GM19455 (cell line): ENCODE results near the gene POLA2.
"Not testable (repeated sequence)": the region's sequence is repeated elsewhere in the genome, so short reads cannot be mapped to it uniquely, and the experiment has no call there.

Source experiments
- ATAC-seq: cut with Tn5 transposase; IDR thresholded peaks from one replicate; pipeline ENCODE4 v1.9.1; 2021; ENCODE audit not compliant: unreplicated experiment

POLA2 gene

DNA sequence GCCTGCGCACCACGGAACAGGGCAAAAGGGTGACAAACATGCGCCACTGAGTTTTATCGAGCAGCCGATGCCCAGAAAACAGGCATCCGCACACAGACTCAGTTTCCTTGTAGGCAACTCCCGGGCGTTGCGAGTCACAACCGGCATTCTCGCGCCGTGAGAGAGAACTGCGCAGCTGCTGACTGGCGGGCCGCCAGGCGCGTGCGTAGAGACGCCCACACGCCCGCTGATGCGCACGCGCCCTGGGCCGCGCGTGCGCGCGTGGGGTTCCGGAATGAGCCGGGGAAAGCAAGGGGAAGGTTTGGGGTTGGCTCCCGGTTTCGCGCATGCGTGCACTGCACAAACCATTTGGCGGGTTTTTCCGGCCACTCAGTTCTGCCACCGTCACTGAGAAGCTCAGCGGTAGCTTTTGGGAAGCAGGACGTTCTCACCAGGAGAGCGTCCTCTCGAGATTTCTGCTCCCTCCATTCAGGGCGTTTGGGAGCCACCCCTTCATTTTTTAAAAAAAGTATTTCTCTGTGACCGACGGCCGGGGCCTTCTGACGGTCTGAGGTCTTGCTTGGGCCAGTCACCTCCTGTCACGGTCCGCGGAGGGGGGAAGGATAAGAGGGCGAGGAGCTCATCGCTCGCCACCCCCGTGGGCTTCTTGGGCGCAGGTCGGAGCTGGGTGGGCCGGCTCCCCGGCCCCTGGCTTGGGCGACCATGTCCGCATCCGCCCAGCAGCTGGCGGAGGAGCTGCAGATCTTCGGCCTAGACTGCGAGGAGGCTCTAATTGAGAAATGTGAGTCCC, at the start of gene POLA2:
Gene POLA2 (plus strand): TSS at position 372 of the 790 bp plus-strand sequence. CDS start 331 bp downstream, at position 703.
- ATAC-seq: peak; percentile 85

GRCh38 chr11:65212226-65212801, 49.4 kb upstream of the POLA2 start:
- no peak for ATAC-seq

DNA sequence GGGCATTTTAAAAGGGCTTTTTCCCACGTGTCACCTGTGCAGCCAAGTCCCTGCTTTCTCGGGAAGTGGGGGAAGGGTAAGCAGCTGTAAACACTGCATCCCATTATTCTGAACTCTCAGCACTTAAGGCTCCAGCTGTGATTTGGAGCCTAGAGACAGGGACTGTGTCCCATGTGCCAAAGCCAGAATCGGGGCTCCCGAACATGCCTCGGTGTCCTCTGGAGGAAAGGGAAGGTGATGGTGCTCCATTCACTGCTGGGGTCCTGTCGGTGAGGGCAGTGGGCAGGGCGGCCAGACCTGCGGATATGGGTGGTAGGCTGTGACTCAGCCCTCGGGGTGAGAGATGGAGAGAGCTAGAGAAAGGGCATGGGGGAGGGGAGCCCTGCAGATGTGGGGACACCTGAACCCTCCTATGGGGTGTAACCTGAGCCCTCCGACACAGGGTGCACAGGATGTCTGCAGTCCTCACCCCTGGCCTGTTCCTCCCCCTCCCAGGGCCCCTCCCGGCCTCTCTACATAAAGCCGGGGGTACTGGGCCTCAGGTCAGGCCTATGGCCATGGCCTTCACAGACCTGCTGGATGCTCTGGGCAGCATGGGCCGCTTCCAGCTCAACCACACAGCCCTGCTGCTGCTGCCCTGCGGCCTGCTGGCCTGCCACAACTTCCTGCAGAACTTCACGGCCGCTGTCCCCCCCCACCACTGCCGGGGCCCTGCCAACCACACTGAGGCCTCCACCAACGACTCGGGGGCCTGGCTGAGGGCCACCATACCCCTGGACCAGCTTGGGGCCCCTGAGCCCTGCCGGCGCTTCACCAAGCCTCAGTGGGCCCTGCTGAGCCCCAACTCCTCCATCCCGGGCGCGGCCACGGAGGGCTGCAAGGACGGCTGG, 48.2 kb upstream of the POLA2 start:
- ATAC-seq: no peak

DNA sequence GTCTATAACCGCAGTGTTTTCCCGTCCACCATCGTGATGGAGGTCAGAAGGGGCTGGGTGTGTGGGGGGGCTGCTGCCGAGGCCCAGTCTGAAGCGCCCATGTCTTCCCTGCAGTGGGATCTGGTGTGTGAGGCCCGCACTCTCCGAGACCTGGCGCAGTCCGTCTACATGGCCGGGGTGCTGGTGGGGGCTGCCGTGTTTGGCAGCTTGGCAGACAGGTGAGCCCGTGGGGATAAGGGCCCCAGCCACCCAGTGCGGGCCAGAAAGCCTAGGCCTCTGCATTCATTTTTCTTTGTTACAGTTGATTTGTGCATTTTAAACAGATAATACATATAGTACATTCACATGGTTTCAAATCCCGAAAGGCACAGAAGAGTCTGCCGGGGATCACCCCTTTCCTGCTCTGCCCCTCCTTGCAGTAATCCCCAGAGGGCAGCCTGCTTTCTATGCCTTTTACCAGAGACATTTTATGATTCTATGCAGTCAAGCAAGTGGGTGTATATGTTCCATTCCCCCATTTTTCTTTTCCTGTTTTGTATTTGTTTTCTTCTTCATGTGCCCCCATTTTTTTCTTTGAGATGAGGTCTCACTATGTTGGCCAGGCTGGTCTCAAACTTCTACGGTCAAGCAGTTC, 47.4 kb upstream of the POLA2 start:
- ATAC-seq: no peak

GRCh38 chr11:65215441-65216076, 46.2 kb upstream of the POLA2 start:
- ATAC-seq: no peak

DNA sequence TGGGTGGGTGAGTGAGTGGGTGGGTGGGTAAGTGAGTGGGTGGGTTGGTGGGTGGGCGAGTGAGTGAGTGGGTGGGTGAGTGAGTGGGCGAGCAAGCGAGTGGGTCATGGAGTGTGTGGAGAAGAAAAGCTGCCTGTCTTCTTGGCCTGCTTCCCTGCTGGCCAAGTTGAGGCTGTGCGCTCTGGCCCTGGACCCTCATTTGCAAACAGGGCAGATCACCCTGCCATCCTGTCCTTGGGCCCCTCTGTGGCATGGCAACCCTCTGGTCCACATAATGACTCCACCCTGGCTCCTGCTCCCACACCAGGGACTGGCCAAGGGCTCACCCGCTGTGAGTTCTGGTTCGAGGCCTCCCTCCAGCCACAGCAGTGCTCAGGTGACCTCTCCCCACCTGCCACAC, 44.9 kb upstream of the POLA2 start:
- no peak for ATAC-seq

- no peak for ATAC-seq
Measured at GRCh38 chr11:65217441-65218423, 44.0 kb upstream of the POLA2 start.

- ATAC-seq: no peak
Measured at GRCh38 chr11:65218446-65218845, 43.3 kb upstream of the POLA2 start.

DNA sequence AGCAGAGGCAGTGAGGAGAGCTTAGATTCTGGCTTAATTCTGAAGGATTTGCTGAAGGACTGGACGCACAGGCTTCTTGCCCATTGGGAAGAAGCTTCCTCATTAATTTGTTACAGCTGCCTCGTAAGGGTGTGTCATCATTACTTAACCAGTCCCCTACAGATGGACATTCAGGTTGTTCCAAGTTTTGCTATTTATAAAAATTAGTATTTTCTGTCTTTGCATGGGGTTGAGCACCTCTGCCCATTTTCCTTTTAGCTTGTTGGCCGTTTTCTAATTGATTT, 41.9 kb upstream of the POLA2 start:
- ATAC-seq: no peak

DNA sequence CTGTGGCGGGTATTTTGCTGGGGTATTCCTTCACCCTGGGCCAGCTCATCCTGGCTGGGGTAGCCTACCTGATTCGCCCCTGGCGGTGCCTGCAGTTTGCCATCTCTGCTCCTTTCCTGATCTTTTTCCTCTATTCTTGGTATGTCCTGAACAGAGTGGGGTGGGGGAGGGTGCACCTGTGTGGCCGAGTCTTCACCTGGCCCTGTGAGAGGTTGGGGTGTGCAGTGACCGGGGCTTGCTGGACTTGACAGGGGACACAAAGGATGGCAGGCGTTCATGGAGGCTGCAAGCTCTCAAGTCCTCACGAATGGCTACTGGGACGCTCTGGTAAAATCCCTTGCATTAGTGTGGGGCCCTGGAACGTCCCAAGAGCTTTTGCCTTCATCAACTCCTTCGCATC, 40.7 kb upstream of the POLA2 start:
- ATAC-seq: no peak

DNA sequence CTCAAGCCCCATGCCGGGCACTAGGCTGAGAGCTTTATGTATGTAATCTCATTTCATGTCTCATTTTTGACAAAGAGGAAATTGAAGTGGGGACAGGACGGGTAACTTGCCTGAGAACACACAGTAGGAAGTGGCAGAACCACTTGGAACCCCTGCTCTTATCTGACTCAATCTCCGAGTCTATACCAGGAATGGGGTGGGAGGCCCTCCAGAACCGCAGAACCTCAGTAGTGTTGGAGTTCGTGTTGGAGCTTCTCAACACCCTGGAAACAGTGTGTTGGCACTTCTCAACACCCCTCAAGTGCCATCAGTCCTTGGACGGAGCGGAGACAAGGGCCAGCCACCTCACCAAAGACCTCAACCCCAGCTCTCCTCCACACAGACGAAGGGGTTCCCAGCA, 38.8 kb upstream of the POLA2 start:
- ATAC-seq: no peak

DNA sequence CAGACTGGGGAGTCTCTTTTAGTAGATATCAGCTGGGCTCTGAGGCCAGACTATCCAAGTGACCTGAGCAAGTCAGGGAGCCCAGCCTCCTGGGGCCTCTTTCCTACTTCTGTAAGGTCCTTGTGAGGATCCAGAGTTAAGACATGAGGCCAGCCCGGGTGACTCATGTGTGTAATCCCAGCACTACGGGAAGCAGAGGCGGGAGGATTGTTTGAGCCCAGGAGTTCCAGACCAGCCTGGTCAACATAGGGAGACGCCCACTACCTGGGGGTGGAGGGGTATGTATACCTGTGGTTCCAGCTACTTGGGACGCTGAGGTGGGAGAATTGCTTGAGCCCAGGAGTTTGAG, 36.9 kb upstream of the POLA2 start:
- ATAC-seq: no peak

DNA sequence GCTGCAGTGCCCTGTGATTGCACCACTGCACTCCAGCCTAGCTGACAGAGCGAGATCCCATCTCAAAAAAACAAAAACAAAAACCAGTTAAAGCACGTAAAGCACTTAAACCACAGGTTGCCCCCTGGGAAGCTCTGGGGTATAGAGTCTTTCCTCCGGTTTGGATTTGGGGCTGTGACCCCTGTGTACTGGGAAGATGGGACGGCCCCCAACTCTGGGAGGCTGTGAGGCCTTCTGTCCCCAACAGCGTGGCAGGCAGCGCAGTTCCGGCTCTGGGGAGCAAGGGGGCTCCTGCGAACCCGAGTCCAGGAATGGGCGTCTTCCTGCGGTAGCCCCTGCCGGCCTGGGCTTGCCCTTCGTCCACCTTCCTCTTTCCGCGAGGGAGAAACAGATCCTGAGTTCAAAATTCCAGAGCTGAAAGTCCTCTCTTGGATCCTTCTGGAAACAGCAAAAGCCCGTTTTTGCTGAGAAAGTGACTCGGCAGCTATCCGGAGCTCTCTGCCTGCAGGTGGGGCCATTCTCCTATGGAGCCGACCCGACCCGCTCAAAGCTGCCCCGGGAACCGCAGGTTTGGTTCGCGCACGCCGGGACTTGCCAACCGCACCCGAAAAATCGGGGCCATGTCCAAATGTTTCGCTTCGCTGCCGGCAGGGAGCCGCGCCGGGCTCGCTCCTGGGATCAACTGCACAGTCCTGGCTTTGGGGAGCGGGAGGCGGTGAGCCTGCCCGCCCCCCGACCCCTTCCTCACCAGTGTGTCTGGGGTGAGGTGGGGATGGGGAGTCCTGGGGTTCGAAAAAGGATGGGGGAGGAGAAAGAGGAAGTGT, 36.3 kb upstream of the POLA2 start:
- no peak for ATAC-seq

DNA sequence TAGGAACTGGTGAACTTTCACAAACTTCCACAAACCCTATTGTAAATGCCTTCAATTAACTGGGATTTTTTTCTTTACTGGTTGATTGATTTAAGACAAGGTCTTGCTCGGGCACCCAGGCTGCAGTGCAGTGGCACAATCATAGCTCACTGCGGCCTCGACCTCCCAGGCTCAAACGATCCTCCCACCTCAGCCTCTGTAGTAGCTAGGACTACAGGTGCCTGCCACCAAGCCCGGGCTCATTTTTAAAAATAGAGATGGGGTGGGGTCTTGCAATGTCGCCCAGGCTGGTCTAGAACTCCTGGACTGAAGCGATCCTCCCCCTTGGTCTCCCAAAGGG, 35.7 kb upstream of the POLA2 start:
- ATAC-seq: no peak

- ATAC-seq: no peak
Measured at GRCh38 chr11:65227879-65228278, 33.9 kb upstream of the POLA2 start.

DNA sequence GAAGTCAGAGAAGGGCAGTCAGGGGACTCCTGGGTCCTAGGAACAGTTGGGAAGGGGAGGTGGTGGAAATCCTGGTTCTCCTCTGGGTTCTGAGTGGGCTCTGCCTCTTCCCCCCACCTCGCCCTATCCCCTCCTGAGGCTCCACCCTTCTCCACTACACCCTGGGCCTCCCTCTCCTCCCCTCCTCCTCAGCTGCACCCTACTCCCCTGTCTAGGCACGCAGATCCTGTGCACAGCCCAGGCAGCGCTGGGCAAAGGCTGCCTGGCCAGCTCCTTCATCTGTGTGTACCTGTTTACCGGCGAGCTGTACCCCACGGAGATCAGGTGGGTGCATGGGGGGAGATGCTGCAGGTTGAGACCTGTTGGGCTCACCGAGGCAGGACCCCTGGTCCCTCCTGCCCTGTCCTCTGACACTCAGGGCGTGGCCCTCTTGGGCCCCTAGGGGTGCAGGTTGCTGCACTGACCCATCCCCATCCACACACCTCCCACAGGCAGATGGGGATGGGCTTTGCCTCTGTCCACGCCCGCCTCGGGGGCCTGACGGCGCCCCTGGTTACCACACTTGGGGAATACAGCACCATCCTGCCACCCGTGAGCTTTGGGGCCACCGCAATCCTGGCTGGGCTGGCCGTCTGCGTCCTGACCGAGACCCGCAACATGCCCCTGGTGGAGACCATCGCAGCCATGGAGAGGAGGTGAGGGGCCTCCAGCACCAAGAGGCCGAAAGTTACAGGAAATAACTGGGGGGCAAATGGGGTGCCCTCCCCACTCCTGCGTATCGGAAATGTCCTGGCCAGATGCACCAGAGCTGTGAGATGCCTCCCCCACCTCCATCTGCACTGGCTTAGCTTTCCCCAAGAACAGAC, 25.3 kb upstream of the POLA2 start:
- ATAC-seq: no peak

DNA sequence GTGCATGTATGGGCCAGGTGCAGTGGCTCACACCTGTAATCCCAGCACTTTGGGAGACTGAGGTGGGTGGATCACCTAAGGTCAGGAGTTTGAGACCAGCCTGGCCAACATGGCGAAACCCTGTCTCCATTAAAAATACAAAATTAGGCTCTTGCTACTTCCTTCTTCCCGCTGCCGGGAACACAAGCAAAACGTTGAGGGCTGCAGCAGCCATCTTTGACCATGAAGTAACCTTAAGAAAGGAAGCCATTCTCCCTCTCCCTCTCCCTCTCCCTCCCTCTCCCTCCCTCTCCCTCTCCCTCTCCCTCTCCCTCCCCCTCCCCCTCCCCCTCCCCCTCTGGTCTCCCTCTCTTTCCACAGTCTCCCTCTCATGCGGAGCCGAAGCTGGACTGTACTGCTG, 23.5 kb upstream of the POLA2 start:
- not testable (repeated sequence) for ATAC-seq

GRCh38 chr11:65241134-65241533, 20.6 kb upstream of the POLA2 start:
- no peak for ATAC-seq
